ENCODE data around the gene ATP5F1D.
A peak's percentile ranks its signal among the peaks of the same experiment; 100 is the strongest.

DNA sequence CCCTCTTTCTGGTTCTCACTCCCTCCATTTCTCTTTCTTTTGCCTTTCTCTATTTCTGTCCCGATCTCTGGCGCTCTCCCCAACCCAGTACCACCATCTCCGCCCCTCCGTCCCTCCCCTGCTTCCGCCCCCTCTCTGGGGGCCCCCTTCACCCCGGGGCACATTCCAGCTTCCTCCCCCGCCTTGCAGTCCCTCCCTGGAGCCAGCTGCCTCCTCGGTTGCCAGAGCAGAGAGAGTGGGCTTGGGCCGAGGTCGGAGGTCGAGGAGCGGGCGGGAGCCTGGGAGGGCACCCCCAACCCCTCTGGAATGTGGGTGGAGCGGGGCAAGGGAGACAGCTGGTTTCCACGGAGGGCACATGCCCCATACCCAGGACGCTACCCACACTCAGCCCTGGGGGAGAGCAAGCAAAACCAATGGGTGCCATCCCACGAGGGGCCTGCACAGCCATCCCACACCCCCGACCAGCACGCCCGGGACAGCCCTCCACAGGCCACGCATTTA lies 21.1 kb downstream of the ATP5F1D start:
- TF ChIP-seq, protein P1, sequence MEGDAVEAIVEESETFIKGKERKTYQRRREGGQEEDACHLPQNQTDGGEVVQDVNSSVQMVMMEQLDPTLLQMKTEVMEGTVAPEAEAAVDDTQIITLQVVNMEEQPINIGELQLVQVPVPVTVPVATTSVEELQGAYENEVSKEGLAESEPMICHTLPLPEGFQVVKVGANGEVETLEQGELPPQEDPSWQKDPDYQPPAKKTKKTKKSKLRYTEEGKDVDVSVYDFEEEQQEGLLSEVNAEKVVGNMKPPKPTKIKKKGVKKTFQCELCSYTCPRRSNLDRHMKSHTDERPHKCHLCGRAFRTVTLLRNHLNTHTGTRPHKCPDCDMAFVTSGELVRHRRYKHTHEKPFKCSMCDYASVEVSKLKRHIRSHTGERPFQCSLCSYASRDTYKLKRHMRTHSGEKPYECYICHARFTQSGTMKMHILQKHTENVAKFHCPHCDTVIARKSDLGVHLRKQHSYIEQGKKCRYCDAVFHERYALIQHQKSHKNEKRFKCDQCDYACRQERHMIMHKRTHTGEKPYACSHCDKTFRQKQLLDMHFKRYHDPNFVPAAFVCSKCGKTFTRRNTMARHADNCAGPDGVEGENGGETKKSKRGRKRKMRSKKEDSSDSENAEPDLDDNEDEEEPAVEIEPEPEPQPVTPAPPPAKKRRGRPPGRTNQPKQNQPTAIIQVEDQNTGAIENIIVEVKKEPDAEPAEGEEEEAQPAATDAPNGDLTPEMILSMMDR (IDR thresholded peaks at IDR 0.05) = peak in 1 of 7 experiments; percentile 2
- no peak for TF ChIP-seq POLR2A (IDR thresholded peaks at IDR 0.05)

Measured in body of pancreas (tissue), 4 donors.